NCI-H446 treated with DMSO at 0.1 percent for 48 hours (cell line): ENCODE results near the gene SYNGR1.
"Not testable (repeated sequence)": the region's sequence is repeated elsewhere in the genome, so short reads cannot be mapped to it uniquely, and the experiment has no call there.

Experiments
- DNase-seq: peaks from one replicate; lab custom pipeline; 2025; lab: John Stamatoyannopoulos, UW

Gene SYNGR1

GRCh38 chr22:39317084-39317774 lies 32.6 kb upstream of the SYNGR1 start:
- DNase-seq = no peak

GRCh38 chr22:39317775-39318506 lies 31.9 kb upstream of the SYNGR1 start:
- no peak for DNase-seq

GRCh38 chr22:39318507-39319283 lies 31.1 kb upstream of the SYNGR1 start:
- no peak for DNase-seq

- DNase-seq = peak; percentile 95
Measured at GRCh38 chr22:39319284-39320022, 30.3 kb upstream of the SYNGR1 start, which contains the start of gene RPL3. TSS of gene RPL3 (minus strand) at chr22:39319623. CDS start at chr22:39319597, 26 bp downstream.

DNA sequence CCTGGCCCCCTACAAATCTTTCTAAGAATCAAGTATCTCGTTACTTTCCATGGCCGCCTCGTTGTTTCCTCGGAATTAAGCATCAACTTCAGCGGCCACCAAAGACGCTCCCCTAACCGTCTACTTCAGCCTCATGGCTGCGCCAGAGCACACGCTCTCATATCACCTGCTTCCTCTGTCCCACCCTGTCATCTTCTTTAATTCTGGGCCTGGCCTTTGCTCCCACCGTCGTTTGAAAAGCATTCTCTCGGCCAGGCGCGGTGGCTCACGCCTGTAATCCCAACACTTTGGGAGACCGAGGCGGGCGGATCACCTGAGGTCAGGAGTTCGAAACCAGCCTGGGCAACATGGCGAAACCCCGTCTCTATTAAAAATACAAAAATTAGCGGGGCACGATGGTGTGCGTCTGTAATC lies 29.2 kb upstream of the SYNGR1 start:
- DNase-seq = not testable (repeated sequence)

GRCh38 chr22:39325392-39325932 lies 24.3 kb upstream of the SYNGR1 start:
- no peak for DNase-seq

GRCh38 chr22:39327995-39328754 lies 21.6 kb upstream of the SYNGR1 start:
- no peak for DNase-seq

DNA sequence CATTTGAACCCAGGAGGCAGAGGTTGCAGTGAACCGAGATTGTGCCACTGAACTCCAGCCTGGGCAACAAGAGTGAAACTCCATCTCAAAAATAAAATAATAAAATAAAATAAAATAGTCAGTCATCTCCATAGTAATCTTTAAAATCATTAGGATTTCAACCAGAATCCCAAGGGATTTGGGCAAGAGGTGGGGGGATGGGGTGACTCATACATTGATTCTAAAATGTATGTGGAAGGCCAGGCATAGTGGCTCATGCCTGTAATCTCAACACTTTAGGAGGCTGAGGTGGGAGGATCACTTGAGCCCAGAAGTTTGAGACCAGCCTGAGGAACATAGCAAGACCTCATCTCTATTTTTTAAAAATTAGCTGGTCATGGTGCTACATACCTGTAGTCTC lies 19.2 kb upstream of the SYNGR1 start:
- not testable (repeated sequence) for DNase-seq

- no peak for DNase-seq
Measured at GRCh38 chr22:39332441-39333064, 17.2 kb upstream of the SYNGR1 start.

DNA sequence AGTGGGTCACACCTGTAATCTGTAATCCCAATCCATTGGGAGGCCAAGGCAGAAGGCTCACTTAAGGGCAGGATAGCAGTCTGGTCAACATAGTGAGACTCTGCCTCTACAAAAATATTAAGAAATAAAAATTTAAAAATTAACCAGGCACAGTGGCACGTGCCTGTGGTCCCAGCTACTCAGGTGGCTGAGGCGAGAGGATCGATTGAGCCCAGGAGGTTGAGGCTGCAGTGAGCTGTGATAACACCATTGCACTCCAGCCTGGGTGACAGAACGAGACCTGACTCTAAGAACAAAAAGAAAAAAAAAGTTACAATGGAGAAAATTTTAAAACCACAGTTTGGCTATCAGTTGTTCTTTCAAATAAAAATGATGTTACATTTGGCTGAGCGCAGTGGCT lies 13.4 kb upstream of the SYNGR1 start:
- DNase-seq = no peak

DNA sequence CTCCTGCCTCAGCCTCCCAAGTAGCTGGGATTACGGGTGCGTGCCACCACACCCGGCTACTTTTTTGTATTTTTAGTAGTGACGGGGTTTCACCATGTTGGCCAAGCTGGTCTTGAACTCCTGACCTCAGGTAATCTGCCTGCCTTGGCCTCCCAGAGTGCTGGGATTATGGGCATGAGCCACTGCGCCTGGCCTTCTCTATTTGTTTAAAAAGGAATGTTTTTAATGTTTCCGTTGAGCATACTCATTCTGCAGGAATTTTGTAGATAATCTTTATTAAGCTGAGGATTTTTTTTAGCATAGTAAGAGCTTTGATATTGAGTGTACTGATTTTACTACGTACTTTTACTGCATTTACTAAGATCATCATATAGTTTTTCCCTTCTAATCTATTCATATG lies 10.0 kb upstream of the SYNGR1 start:
- not testable (repeated sequence) for DNase-seq

- no peak for DNase-seq
Measured at GRCh38 chr22:39341179-39341578, 8.6 kb upstream of the SYNGR1 start.

GRCh38 chr22:39343259-39344045 lies 6.3 kb upstream of the SYNGR1 start:
- DNase-seq = no peak

DNA sequence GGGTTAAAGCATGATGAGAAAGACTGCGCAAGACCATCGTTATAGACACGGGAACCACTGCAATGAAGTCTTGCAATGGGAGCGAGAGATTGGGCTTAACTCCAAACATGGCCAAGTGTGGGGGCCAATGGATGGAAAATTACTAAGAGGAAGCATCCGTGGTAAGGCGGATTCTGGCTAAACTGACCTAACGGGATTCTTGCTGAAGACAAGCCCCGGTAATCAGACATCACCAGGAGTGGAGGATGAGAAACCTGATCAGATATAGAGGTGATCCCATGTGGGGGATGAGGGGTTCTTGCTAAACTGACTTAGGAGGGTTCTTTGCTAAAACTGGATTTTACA lies 5.8 kb upstream of the SYNGR1 start:
- no peak for DNase-seq

DNA sequence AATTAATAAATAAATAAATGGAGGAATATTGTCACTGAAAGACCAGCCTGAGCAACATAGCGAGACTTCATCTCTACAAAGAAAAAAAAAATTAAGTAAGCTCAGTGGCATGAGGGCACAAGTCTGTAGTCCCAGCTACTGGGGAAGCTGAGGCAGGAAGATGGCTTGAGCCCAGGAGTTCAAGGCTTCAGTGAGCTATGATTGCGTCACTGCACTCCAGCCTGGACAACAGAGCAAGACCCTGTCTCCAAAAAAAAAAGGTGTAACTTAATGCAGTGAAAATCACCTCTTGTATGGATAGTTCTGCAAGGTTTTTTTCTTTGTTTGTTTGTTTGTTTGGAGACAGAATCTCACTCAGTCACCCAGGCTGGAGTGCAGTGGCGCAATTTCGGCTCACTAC lies 4.6 kb upstream of the SYNGR1 start:
- DNase-seq = no peak

GRCh38 chr22:39348909-39349505 lies 784 bp upstream of the SYNGR1 start:
- DNase-seq = peak; percentile 11

GRCh38 chr22:39349506-39349966 lies 255 bp upstream of the SYNGR1 start:
- DNase-seq = no peak

DNA sequence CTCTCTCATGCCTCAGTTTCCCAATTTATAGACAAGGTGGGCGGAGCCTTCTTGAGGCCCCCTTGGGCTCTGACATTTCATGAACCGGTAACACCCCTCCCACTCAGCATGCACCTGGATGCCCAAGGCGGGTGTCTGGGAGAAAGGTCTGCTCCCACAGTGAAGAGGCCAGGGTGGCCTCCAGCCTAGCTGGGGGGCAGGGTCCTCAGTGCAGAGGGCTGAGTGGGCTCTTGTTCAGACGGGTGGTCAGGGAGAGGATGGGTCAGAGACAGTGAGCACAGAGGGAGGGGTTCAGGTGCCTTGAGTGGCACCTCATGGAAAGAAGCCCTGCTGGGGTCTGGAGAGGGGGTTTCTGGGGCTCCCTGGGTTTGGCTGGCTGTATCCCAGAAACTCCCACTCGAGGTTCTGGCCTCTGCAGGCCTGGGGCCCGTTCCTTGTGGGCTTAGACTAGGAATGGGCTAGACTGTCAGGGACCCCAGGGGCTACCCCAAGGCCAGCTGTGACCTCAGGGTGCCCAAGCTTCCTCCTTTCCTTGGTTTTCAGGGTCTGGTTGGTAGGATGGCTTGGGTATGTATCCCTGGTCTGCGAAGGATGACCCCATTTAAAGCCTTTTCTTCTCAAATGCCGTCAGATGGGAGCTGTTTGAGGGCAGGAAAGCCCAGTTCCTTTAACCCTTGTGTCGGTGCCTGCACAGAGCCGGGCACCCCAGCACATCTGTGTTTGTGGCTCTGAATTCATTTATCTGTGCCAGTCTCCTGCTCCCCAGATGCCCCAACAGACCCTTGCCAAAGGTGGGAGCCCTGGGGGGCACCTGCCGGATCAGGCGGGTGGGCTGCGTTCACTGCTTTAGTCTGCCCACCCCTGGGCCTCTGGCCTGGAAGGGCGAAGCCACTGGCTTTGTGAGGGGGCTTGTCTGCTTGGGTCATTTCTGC lies 1.2 kb downstream of the SYNGR1 start:
- no peak for DNase-seq
